Type B pancreatic cell (in vitro differentiated cells): ENCODE results near the gene NDEL1. TPM values are rescaled to one million over a fixed set of nuclear protein-coding genes. Genes with fewer than 3 reads are reported as not detected.

Experiments used
- DNase-seq: peaks from one replicate; pipeline ENCODE4 v3.0.0; 2021; ENCODE audit warnings: mixed read lengths; ENCODE audit not compliant: unreplicated experiment; ENCODE audit errors: extremely low spot score
- H3K27ac Mint-ChIP-seq: 2 replicates; pipeline ENCODE4 v1.8.0; 2021; ENCODE audit warnings: mild to moderate bottlenecking, mixed read lengths
- H3K27me3 Mint-ChIP-seq: 2 replicates; pipeline ENCODE4 v1.8.0; 2021; ENCODE audit warnings: mixed read lengths
- H3K36me3 Mint-ChIP-seq: 2 replicates; pipeline ENCODE4 v1.8.0; 2021; ENCODE audit warnings: mixed read lengths
- H3K4me1 Mint-ChIP-seq: one replicate; pipeline ENCODE4 v1.8.0; 2021; ENCODE audit warnings: mixed read lengths; ENCODE audit not compliant: unreplicated experiment
- H3K4me3 Mint-ChIP-seq: 2 replicates; pipeline ENCODE4 v1.8.0; 2021; ENCODE audit warnings: mild to moderate bottlenecking, mixed read lengths
- H3K9me3 Mint-ChIP-seq: 2 replicates; pipeline ENCODE4 v1.8.0; 2021; ENCODE audit warnings: mixed read lengths
- total RNA-seq: library from RNA; stranded (reverse); gene quantifications from 2 replicates; pipeline ENCODE4 v1.2.1, GENCODE V29; 2021; ENCODE audit warnings: low replicate concordance
- TF ChIP-seq, protein P1 (sequence below): fragments of 200-600 bp; sonication (generic); conservative IDR thresholded peaks from 2 replicates; pipeline ENCODE4 v1.5.0; 2021; ENCODE audit warnings: antibody characterized with exemption, mild to moderate bottlenecking

NDEL1 gene
- total RNA-seq, 1 donor from 2014 or later, result 51.4 TPM

DNA sequence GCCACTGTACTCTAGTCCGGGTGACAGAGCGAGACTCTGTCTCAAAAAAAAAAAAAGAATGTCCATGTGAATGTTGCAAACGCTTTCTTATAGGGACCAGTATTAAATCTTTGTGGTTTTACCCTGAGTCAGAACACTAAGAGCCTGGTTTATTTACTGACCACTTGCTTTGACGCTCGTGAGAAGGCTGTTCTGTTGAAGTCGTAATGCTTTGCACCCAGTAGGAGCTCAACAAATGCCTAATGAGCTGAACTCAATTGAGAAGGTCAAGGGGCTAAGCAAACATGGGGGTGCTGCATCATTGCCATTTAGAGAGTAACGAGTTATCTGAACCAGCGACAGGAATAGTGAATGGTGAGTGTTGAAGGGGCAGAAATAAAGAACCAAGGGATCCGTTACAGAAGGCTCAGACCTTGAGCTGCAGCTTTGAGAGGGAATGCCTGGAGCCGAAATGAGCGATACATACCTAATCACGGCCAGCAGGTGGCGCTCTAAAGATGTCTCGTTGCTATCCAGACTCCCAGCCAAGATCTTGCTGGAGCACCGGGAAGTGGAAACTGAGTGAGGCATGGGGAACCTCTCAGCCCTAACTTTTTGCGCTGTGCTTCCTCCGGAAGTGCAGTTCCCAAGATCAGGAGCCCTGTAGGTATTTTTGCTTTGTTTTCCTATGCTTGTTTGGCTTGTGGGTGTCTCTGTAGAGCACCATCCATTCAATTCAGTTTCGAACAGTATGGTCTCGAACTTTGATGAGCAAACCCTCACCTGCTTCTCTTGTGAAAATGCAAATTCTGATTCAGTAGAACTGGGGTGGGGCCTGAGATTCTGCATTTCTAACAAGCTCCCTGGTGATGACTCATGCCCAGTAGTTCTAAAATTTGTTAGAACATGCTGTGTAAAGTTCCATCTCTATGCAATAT, 25.5 kb upstream of the NDEL1 start:
- TF ChIP-seq, protein P1, sequence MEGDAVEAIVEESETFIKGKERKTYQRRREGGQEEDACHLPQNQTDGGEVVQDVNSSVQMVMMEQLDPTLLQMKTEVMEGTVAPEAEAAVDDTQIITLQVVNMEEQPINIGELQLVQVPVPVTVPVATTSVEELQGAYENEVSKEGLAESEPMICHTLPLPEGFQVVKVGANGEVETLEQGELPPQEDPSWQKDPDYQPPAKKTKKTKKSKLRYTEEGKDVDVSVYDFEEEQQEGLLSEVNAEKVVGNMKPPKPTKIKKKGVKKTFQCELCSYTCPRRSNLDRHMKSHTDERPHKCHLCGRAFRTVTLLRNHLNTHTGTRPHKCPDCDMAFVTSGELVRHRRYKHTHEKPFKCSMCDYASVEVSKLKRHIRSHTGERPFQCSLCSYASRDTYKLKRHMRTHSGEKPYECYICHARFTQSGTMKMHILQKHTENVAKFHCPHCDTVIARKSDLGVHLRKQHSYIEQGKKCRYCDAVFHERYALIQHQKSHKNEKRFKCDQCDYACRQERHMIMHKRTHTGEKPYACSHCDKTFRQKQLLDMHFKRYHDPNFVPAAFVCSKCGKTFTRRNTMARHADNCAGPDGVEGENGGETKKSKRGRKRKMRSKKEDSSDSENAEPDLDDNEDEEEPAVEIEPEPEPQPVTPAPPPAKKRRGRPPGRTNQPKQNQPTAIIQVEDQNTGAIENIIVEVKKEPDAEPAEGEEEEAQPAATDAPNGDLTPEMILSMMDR, result peak; percentile 90
- Mint-ChIP-seq H3K4me1 (peaks cover 5% of the 10 kb centered on the region), H3K36me3 (no peaks in the 10 kb centered on the region), H3K9me3 (no peaks in the 10 kb centered on the region), H3K27me3 (peaks cover 6% of the 10 kb centered on the region), H3K4me3 (no peak overlapping the region), H3K27ac (no peak overlapping the region)
- peak; percentile 88 for DNase-seq

DNA sequence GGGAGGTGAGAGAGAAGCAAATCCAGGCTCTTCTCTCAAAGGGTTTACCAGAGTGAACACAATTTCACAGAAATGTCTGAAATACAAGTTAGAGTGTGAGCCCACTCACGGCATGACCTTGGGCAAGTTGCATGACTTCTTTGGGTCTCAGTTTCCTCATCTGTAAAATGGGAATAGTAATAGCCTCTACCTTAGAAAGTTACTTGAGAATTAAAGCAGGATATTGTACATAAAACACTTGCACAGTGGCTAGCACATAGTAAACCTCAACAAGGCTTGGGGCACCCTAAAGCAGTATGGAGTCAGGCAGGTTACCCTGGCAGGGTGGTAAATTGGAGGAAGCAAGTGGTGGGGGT, 24.8 kb upstream of the NDEL1 start:
- peaks cover 5% of the 10 kb centered on the region for H3K4me1 Mint-ChIP-seq
- DNase-seq, result no peak
- TF ChIP-seq, protein P1, result no peak
- no peaks in the 10 kb centered on the region for H3K9me3 Mint-ChIP-seq
- H3K4me3 Mint-ChIP-seq, result no peak overlapping the region
- H3K27me3 Mint-ChIP-seq, result peaks cover 8% of the 10 kb centered on the region
- H3K36me3 Mint-ChIP-seq, result no peaks in the 10 kb centered on the region
- H3K27ac Mint-ChIP-seq, result no peak overlapping the region

DNA sequence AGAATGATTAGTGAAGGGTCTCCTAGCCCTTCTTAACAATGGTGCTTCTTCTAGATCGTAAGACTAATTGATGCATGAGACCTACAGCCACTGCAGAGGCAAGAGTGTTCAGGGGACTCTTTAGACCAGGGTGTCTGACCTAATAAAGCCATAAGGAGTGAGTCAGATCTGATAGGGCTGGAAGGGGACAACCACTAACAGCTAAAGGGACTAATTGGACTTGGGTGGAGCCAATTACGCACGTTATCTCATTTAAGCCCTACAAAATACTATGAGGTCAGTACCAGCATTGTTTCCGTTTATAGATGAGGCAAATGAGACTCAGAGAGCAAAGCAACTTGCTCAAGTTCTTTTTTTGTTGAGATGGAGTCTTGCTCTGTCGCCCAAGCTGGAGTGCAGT, 23.6 kb upstream of the NDEL1 start:
- H3K4me3 Mint-ChIP-seq, result no peak overlapping the region
- peaks cover 5% of the 10 kb centered on the region for H3K4me1 Mint-ChIP-seq
- no peaks in the 10 kb centered on the region for H3K9me3 Mint-ChIP-seq
- no peak overlapping the region for H3K27ac Mint-ChIP-seq
- peaks cover 20% of the 10 kb centered on the region for H3K27me3 Mint-ChIP-seq
- TF ChIP-seq, protein P1, result no peak
- no peak for DNase-seq
- H3K36me3 Mint-ChIP-seq, result no peaks in the 10 kb centered on the region

DNA sequence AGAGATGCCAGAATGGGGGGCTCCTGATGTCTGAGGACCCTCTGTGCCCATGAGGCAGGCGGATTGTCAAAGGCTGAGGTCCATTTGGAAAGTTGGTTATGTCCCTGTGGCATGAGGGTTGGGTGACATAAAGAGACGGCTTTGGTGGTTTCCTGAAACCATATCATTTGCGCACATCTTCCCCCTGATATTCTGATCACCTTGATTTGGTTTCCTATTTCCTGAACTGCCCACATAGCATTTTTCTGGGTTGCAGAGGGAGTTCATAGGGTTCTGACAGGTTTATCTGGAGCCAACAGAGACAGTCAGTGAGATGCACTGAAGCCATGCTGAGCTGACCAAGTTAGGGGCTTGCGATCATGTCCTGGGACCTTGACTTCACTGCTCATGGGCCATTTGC, 22.4 kb upstream of the NDEL1 start:
- peaks cover 32% of the 10 kb centered on the region for H3K27me3 Mint-ChIP-seq
- H3K4me3 Mint-ChIP-seq, result no peak overlapping the region
- H3K27ac Mint-ChIP-seq, result no peak overlapping the region
- no peaks in the 10 kb centered on the region for H3K9me3 Mint-ChIP-seq
- no peaks in the 10 kb centered on the region for H3K36me3 Mint-ChIP-seq
- TF ChIP-seq, protein P1, result no peak
- DNase-seq, result no peak
- H3K4me1 Mint-ChIP-seq, result peaks cover 5% of the 10 kb centered on the region

DNA sequence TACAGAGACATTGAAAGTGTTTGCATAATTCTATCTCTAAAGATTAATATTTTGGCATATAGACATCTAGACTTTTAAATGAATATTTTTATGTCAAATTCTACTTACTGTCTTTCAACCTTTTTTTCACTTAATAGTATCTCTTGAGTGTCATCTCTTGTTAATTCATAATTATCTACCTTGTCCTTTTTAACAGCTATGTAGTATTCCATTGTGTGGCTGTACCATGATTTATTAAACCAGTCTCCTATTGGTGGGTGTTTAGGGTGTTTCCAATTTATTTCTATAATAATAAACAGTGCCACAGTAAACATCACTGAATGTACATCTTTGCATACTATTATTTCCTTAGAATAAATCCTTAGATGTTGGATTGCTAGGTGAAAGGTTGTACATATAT, 21.7 kb upstream of the NDEL1 start:
- no peak for DNase-seq
- peaks cover 35% of the 10 kb centered on the region for H3K27me3 Mint-ChIP-seq
- H3K4me1 Mint-ChIP-seq, result peaks cover 5% of the 10 kb centered on the region
- no peak overlapping the region for H3K4me3 Mint-ChIP-seq
- H3K36me3 Mint-ChIP-seq, result no peaks in the 10 kb centered on the region
- no peak overlapping the region for H3K27ac Mint-ChIP-seq
- H3K9me3 Mint-ChIP-seq, result no peaks in the 10 kb centered on the region
- TF ChIP-seq, protein P1, result no peak
